GM12878 (cell line): ENCODE results near the gene CHST15. TPM values are rescaled to one million over a fixed set of nuclear protein-coding genes. Genes with fewer than 3 reads are reported as not detected.

Experiments
- ATAC-seq: fragments of 200-7000 bp; cut with Tn5 transposase; 3 replicates; pipeline ENCODE4 v1.9.1; 2020; ENCODE audit warnings: mild to moderate bottlenecking, moderate library complexity
- BruUV-seq: library from RNA; stranded (reverse); fragments of 400-500 nt; replicated peaks from 2 replicates; lab custom pipeline; 2021; lab: Mats Ljungman, UMichigan
- CTCF ChIA-PET: fragments of 300-600 bp; sonication (Branson Sonifier 250); formaldehyde crosslinking; extraction: SDS; loops from one replicate; lab custom pipeline; 2021; ENCODE audit warnings: inconsistent platforms; lab: Yijun Ruan, JAX
- POLR2A ChIA-PET: fragments of 350-600 bp; formaldehyde crosslinking; extraction: SDS; loops from one replicate; lab custom pipeline; 2021; ENCODE audit warnings: inconsistent platforms; lab: Charles Lee
- RAD21 ChIA-PET: fragments of 300-600 bp; sonication (Branson Sonifier 250); formaldehyde crosslinking; loops from one replicate; lab custom pipeline; 2023; ENCODE audit warnings: antibody characterized with exemption; ENCODE audit not compliant: unreplicated experiment; lab: Charles Lee
- SMC1A ChIA-PET: fragments of 300-600 bp; sonication (Branson Sonifier 250); formaldehyde crosslinking; loops from one replicate; lab custom pipeline; 2023; ENCODE audit not compliant: unreplicated experiment, uncharacterized antibody; lab: Charles Lee
- DNase-seq: peaks from one replicate; pipeline ENCODE4 v3.0.0-alpha.2; 2011; ENCODE audit warnings: low read depth, low spot score
- FAIRE-seq: peaks from 3 replicates; lab custom pipeline; 2011; peaks lifted over from hg19 to GRCh38; lab: Jason Lieb, UNC
- H2AFZ ChIP-seq: 2 replicates; pipeline ENCODE4 v1.6.0; 2011; ENCODE audit warnings: low read depth, low read length, control low read depth; ENCODE audit not compliant: control insufficient read depth
- H3K27ac ChIP-seq: 2 replicates; pipeline ENCODE4 v1.5.1; 2011; ENCODE audit warnings: control low read depth; ENCODE audit not compliant: control insufficient read depth, insufficient read depth
- H3K27me3 ChIP-seq, 2 experiments: replicated peaks in 1 of 2; 2 replicates each; pipeline versions ENCODE4 v1.6.0 to v1.6.1; 2011; ENCODE audit warnings: low read length in 1 of 2; ENCODE audit not compliant: control insufficient read depth in 2 of 2, insufficient read depth in 2 of 2
- H3K36me3 ChIP-seq, 2 experiments: 2 replicates each; pipeline ENCODE4 v1.5.1; 2011; ENCODE audit warnings: low read length in 1 of 2; ENCODE audit not compliant: control insufficient read depth in 2 of 2, insufficient read depth in 2 of 2
- H3K4me1 ChIP-seq: 2 replicates; pipeline ENCODE4 v1.6.1; 2011; ENCODE audit warnings: mild to moderate bottlenecking, low read length, moderate library complexity, mixed read lengths; ENCODE audit not compliant: control insufficient read depth, insufficient read depth
- H3K4me2 ChIP-seq: 2 replicates; pipeline ENCODE4 v1.6.0; 2011; ENCODE audit warnings: control low read depth; ENCODE audit not compliant: control insufficient read depth, insufficient read depth
- H3K4me3 ChIP-seq: fragments of 200-600 bp; sonication (generic); 2 replicates; pipeline ENCODE4 v1.5.1; 2016
- H3K79me2 ChIP-seq: 2 replicates; pipeline ENCODE4 v1.6.0; 2011; ENCODE audit warnings: low read length; ENCODE audit not compliant: control insufficient read depth, insufficient read depth
- H3K9ac ChIP-seq: 2 replicates; pipeline ENCODE4 v1.8.0; 2011; ENCODE audit warnings: low read length, control low read depth, mixed read lengths; ENCODE audit not compliant: control insufficient read depth, insufficient read depth
- H3K9me3 ChIP-seq: replicated peaks from 3 replicates; pipeline ENCODE4 v1.5.1; 2011; ENCODE audit warnings: mild to moderate bottlenecking, low read length; ENCODE audit not compliant: control insufficient read depth, insufficient read depth
- H4K20me1 ChIP-seq: 2 replicates; pipeline ENCODE4 v1.6.0; 2011; ENCODE audit not compliant: control insufficient read depth, insufficient read depth
- BMI1 ChIP-seq: fragments of 450-650 bp; IDR thresholded peaks from 2 replicates; pipeline ENCODE4 v1.6.1; 2016; ENCODE audit warnings: mild to moderate bottlenecking, moderate library complexity, borderline replicate concordance
- CHD4 ChIP-seq: fragments of 200-600 bp; sonication (generic); IDR thresholded peaks from 2 replicates; pipeline ENCODE4 v1.6.1; 2016; ENCODE audit warnings: mild to moderate bottlenecking
- E2F4 ChIP-seq: IDR thresholded peaks from 2 replicates; pipeline ENCODE4 v1.6.1; 2012; ENCODE audit warnings: low read depth, low read length, improper control_type of control experiment
- GABPA ChIP-seq: IDR thresholded peaks from 2 replicates; pipeline ENCODE4 v1.6.1; 2014; ENCODE audit warnings: antibody characterized with exemption, low read depth, mild to moderate bottlenecking, inconsistent platforms
- JUND ChIP-seq: IDR thresholded peaks from 2 replicates; pipeline ENCODE4 v1.6.1; 2012; ENCODE audit warnings: low read depth, mild to moderate bottlenecking, low read length, improper control_type of control experiment, moderate library complexity
- NFIC ChIP-seq: IDR thresholded peaks from 2 replicates; pipeline ENCODE4 v1.6.1; 2012; ENCODE audit warnings: low read depth, mild to moderate bottlenecking, inconsistent platforms, low read length, moderate library complexity
- NFYA ChIP-seq: IDR thresholded peaks from 2 replicates; pipeline ENCODE4 v1.6.1; 2011; ENCODE audit warnings: low read depth, mild to moderate bottlenecking, low read length, improper control_type of control experiment, borderline replicate concordance
- NKRF ChIP-seq: fragments of 450-650 bp; conservative IDR thresholded peaks from 2 replicates; pipeline ENCODE4 v1.6.1; 2017; ENCODE audit warnings: mild to moderate bottlenecking, moderate library complexity
- NR2F1 ChIP-seq: fragments of 450-650 bp; conservative IDR thresholded peaks from 2 replicates; pipeline ENCODE4 v1.6.1; 2017; ENCODE audit warnings: mild to moderate bottlenecking
- POLR2A ChIP-seq: IDR thresholded peaks from 2 replicates; pipeline ENCODE4 v1.6.1; 2011; ENCODE audit warnings: low read depth, mild to moderate bottlenecking, low read length
- RAD21 ChIP-seq: IDR thresholded peaks from 2 replicates; pipeline ENCODE4 v1.6.1; 2011; ENCODE audit warnings: mild to moderate bottlenecking, low read depth, low read length, moderate library complexity; ENCODE audit not compliant: insufficient read depth
- RCOR1 ChIP-seq: conservative IDR thresholded peaks from 2 replicates; pipeline ENCODE4 v1.6.1; 2012; ENCODE audit warnings: low read depth, low read length, improper control_type of control experiment
- USF2 ChIP-seq: IDR thresholded peaks from 2 replicates; pipeline ENCODE4 v1.6.1; 2011; ENCODE audit warnings: low read depth, low read length, improper control_type of control experiment, borderline replicate concordance
- ZNF274 ChIP-seq: IDR thresholded peaks from one replicate; pipeline ENCODE4 v1.8.0; 2011; ENCODE audit not compliant: insufficient read length, insufficient read depth
- WGBS: methylation state at CpG from one replicate; pipeline ENCODE4 v1.1.6; 2016; ENCODE audit warnings: low lambda C conversion rate; ENCODE audit not compliant: insufficient replicate concordance, insufficient coverage; ENCODE audit errors: missing lambda C conversion rate; 5-methylcytosine and 5-hydroxymethylcytosine counted together
- in situ Hi-C: fragments of 300-500 bp; cut with MboI; formaldehyde crosslinking; loops from 9 replicates; pipeline ENCODE4 v1.14.3; 2018; ENCODE audit warnings: mixed read lengths
- intact Hi-C: fragments of 100-400 bp; cut with micrococcal nuclease; formaldehyde crosslinking; loops from one replicate; pipeline ENCODE4 v1.14.2; 2022; ENCODE audit not compliant: unreplicated experiment
- polyA plus RNA-seq, 11 experiments: library from polyadenylated mRNA; depleted of rRNA in 4 of 11; unstranded in 6 of 11; stranded (reverse) in 5 of 11; fragments of >200 nt; fragmentation: Nextera tagmentation in 4 of 11; fragmentation: Illumina TruSeq in 1 of 11; extraction: Ambion mirVana in 4 of 11; extraction: Trizol in 1 of 11; gene quantifications; 1 replicate in 1 of 11; 2 replicates in 10 of 11; pipeline versions ENCODE4 v1.2.1 to v1.2.3, GENCODE V29; 2011 to 2016; ENCODE audit warnings: inconsistent platforms in 2 of 11, missing spikeins in 2 of 11, low read depth in 1 of 11
- total RNA-seq, 4 experiments: library from RNA; depleted of rRNA in 3 of 4; stranded (reverse); fragments of >200 nt in 3 of 4; fragmentation: Illumina TruSeq in 1 of 4; extraction: Trizol in 1 of 4; gene quantifications; 2 replicates each; pipeline versions ENCODE4 v1.2.1 to v1.2.3, GENCODE V29; 2013 to 2021

The CHST15 gene
- total and polyA plus RNA-seq, 10 of the 15 experiments (the other 5 are each of a cell fraction or from before 2014, with no cell fraction given) = 0.02 to 0.53 (median 0.05) TPM; not detected in 1

- Histone ChIP-seq H3K79me2 (no peaks in the 10 kb centered on the region), H4K20me1 (no peaks in the 10 kb centered on the region), H2AFZ (no peak overlapping the region), H3K27ac (no peak overlapping the region), H3K4me2 (no peak overlapping the region), H3K4me3 (no peak overlapping the region), H3K4me1 (no peaks in the 10 kb centered on the region), H3K9ac (no peak overlapping the region), H3K9me3 (peaks cover 3% of the 10 kb centered on the region; the same call in 1 of the 3 replicates), H3K36me3 (no peaks in the 10 kb centered on the region), H3K27me3 (peaks cover 0 to 4% of the 10 kb centered on the region in 2 experiments; a peak in 3 of 4 replicates)
- FAIRE-seq = no peak
- SMC1A ChIA-PET = no interaction called here
- DNase-seq = no peak
- intact Hi-C loops (no loop called here), in situ Hi-C loops (no loop called here)
- no peak for ATAC-seq
- RAD21 ChIA-PET = no interaction called here
- no TSS peak for BruUV-seq
- CTCF ChIA-PET = no interaction called here
- POLR2A ChIA-PET = no interaction called here
- WGBS = 61% methylated on average over 8 of the region's 8 CpGs
- no peak for TF ChIP-seq NFYA
- no peak for TF ChIP-seq JUND
- TF ChIP-seq NR2F1 = no peak
- TF ChIP-seq BMI1 = no peak
- no peak for TF ChIP-seq NFIC
- TF ChIP-seq USF2 = no peak
- no peak for TF ChIP-seq RCOR1
- TF ChIP-seq NKRF = no peak
- no peak for TF ChIP-seq ZNF274
- no peak for TF ChIP-seq POLR2A
- TF ChIP-seq GABPA = no peak
- no peak for TF ChIP-seq E2F4
- no peak for TF ChIP-seq CHD4
- TF ChIP-seq RAD21 = no peak
- TF ChIP-seq, all 136 proteins: peak for 0
Measured at GRCh38 chr10:124007773-124008145, 85.6 kb downstream of the CHST15 start.
